Mammary epithelial cell (primary cell): ENCODE measurements around the gene UGT1A5.

Experiments used
- EZH2 ChIP-seq: IDR thresholded peaks from 2 replicates; pipeline ENCODE4 v1.6.1; 2012; ENCODE audit warnings: low read length, inconsistent platforms, borderline replicate concordance
- TF ChIP-seq, protein P1 (sequence below), 2 donors: IDR thresholded peaks in 1 of 2; conservative IDR thresholded peaks in 1 of 2; 2 replicates each; pipeline ENCODE4 v1.5.1; 2011 to 2012; ENCODE audit warnings: inconsistent platforms in 2 of 2, low read length in 2 of 2, mild to moderate bottlenecking in 2 of 2, control low read depth in 1 of 2, low read depth in 1 of 2; ENCODE audit not compliant: insufficient read depth in 1 of 2; ENCODE audit errors: extremely low read depth in 1 of 2

DNA sequence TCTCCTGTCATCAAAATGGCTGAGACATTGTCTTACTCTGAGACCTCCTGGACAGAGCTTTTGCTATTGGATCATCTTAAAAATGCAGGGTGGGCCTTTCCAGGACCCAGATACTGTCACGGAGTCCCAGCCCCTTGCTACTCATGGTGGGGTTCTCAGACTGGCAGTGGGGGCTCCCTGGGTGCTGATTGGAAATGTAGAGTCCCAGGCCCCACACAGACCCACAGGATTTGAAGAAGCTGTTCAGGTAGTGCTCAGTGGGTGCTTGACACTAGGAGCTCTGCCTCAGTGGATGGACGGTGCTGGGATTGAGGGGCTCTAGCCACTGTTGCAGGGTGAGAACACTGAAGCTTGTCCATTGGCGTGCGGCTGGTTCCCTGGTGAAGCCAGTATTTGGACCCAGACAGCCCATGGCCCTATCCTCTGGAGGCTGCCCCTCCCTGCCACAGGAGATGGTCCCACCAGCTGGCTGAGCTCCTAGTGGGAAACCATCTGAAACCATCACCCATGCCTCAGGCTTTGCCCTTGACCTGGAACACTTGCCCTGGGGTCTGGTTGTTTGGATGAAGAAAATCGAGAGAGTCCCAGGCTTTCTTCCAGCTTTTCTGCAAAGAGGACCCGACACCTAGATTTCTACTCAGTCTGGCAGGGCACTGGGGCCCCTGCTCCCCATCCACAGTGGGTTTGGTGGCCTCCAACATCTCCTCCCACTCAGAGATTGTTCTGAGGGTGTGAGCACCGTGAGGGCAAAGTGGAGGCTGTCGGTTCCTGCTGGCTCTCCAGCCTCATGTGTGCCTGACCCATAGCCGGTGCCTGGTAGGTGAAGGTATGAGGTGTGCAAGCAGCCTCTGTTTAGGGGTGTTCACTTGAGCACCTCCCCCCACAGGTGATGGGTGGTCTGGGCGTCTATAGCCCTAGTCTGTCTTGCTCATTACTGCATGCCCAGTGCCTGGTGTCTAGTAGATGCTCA is 95.5 kb downstream of the UGT1A5 start:
- TF ChIP-seq, protein P1, sequence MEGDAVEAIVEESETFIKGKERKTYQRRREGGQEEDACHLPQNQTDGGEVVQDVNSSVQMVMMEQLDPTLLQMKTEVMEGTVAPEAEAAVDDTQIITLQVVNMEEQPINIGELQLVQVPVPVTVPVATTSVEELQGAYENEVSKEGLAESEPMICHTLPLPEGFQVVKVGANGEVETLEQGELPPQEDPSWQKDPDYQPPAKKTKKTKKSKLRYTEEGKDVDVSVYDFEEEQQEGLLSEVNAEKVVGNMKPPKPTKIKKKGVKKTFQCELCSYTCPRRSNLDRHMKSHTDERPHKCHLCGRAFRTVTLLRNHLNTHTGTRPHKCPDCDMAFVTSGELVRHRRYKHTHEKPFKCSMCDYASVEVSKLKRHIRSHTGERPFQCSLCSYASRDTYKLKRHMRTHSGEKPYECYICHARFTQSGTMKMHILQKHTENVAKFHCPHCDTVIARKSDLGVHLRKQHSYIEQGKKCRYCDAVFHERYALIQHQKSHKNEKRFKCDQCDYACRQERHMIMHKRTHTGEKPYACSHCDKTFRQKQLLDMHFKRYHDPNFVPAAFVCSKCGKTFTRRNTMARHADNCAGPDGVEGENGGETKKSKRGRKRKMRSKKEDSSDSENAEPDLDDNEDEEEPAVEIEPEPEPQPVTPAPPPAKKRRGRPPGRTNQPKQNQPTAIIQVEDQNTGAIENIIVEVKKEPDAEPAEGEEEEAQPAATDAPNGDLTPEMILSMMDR (conservative IDR thresholded peaks at IDR 0.05 in 1 of 2, IDR thresholded peaks at IDR 0.05 in 1 of 2; ENCODE audit: extremely low read depth in 1 of 2, insufficient read depth in 1 of 2, low read depth in 1 of 2, low read length in 2 of 2), result no peak
- no peak for TF ChIP-seq EZH2
